H9 (cell line): Measurements from ENCODE around the gene OR13C2. TPM values are rescaled to one million over a fixed set of nuclear protein-coding genes. Genes with fewer than 3 reads are reported as not detected.

Source experiments
- DNase-seq: peaks from one replicate; pipeline ENCODE4 v3.0.0-alpha.2; 2017
- H2AFZ ChIP-seq: one replicate; pipeline ENCODE4 v1.6.1; 2013; ENCODE audit warnings: mild to moderate bottlenecking, low read length, control low read depth, moderate library complexity
- H2AK5ac ChIP-seq: 2 replicates; pipeline ENCODE4 v1.6.1; 2013; ENCODE audit warnings: low read length, control low read depth, mixed read lengths; ENCODE audit not compliant: insufficient read length
- H2BK120ac ChIP-seq: one replicate; pipeline ENCODE4 v1.6.1; 2013; ENCODE audit warnings: low read depth, mild to moderate bottlenecking, low read length, control low read depth, inconsistent platforms; ENCODE audit not compliant: poor library complexity, severe bottlenecking
- H2BK12ac ChIP-seq: 2 replicates; pipeline ENCODE4 v1.6.1; 2013; ENCODE audit warnings: low read length, control low read depth, mixed read lengths, low read depth; ENCODE audit not compliant: insufficient read length
- H2BK15ac ChIP-seq: 2 replicates; pipeline ENCODE4 v1.6.1; 2013; ENCODE audit warnings: low read depth, low read length, control low read depth
- H2BK20ac ChIP-seq: one replicate; pipeline ENCODE4 v1.6.1; 2013; ENCODE audit warnings: low read depth, mild to moderate bottlenecking, low read length, control low read depth, inconsistent platforms; ENCODE audit not compliant: poor library complexity, severe bottlenecking
- H2BK5ac ChIP-seq: 2 replicates; pipeline ENCODE4 v1.6.1; 2013; ENCODE audit warnings: low read length, control low read depth, mixed read lengths; ENCODE audit not compliant: insufficient read length
- H3K14ac ChIP-seq: 2 replicates; pipeline ENCODE4 v1.6.1; 2013; ENCODE audit warnings: low read length, control low read depth; ENCODE audit not compliant: insufficient read depth
- H3K18ac ChIP-seq: 2 replicates; pipeline ENCODE4 v1.6.1; 2013; ENCODE audit warnings: low read depth, mild to moderate bottlenecking, mixed read lengths, low read length, control low read depth; ENCODE audit not compliant: insufficient read length
- H3K23ac ChIP-seq: 2 replicates; pipeline ENCODE4 v1.6.1; 2013; ENCODE audit warnings: low read length, control low read depth, mixed read lengths, low read depth; ENCODE audit not compliant: insufficient read length
- H3K23me2 ChIP-seq: 2 replicates; pipeline ENCODE4 v1.6.1; 2013; ENCODE audit warnings: low read depth, mild to moderate bottlenecking, mixed read lengths, low read length, control low read depth; ENCODE audit not compliant: insufficient read length, poor library complexity, severe bottlenecking
- H3K27ac ChIP-seq: 2 replicates; pipeline ENCODE4 v1.5.1; 2013; ENCODE audit warnings: low read length, control low read depth, mixed read lengths, low read depth; ENCODE audit not compliant: insufficient read length
- H3K27me3 ChIP-seq: 2 replicates; pipeline ENCODE4 v1.6.1; 2013; ENCODE audit warnings: low read length, control low read depth, inconsistent platforms; ENCODE audit not compliant: insufficient read depth
- H3K4ac ChIP-seq: 2 replicates; pipeline ENCODE4 v1.6.1; 2013; ENCODE audit warnings: low read depth, mild to moderate bottlenecking, control low read depth, inconsistent platforms, low read length, moderate library complexity
- H3K4me1 ChIP-seq: 2 replicates; pipeline ENCODE4 v1.6.1; 2013; ENCODE audit warnings: low read length, control low read depth, inconsistent platforms; ENCODE audit not compliant: insufficient read depth
- H3K4me2 ChIP-seq: 2 replicates; pipeline ENCODE4 v1.6.1; 2013; ENCODE audit warnings: low read length, control low read depth, mixed read lengths; ENCODE audit not compliant: insufficient read length, insufficient read depth
- H3K56ac ChIP-seq: 2 replicates; pipeline ENCODE4 v1.6.1; 2013; ENCODE audit warnings: low read depth, mild to moderate bottlenecking, mixed read lengths, low read length, control low read depth; ENCODE audit not compliant: insufficient read length
- H3K79me1 ChIP-seq: 2 replicates; pipeline ENCODE4 v1.6.1; 2013; ENCODE audit warnings: low read depth, mild to moderate bottlenecking, moderate library complexity, low read length, control low read depth, inconsistent platforms; ENCODE audit not compliant: insufficient read depth, poor library complexity, severe bottlenecking
- H3K79me2 ChIP-seq: 2 replicates; pipeline ENCODE4 v1.6.1; 2013; ENCODE audit warnings: low read length, control low read depth, inconsistent platforms; ENCODE audit not compliant: insufficient read depth
- H3K9ac ChIP-seq: 2 replicates; pipeline ENCODE4 v1.6.1; 2013; ENCODE audit warnings: low read length, control low read depth, mixed read lengths; ENCODE audit not compliant: insufficient read length; ENCODE audit errors: extremely low read depth
- H3K9me3 ChIP-seq: one replicate; pipeline ENCODE4 v1.6.1; 2013; ENCODE audit warnings: low read depth, low read length, inconsistent platforms; ENCODE audit not compliant: control insufficient read depth
- H3T11ph ChIP-seq: one replicate; pipeline ENCODE4 v1.6.1; 2013; ENCODE audit warnings: mild to moderate bottlenecking, low read length, control low read depth, inconsistent platforms
- H4K20me1 ChIP-seq: one replicate; pipeline ENCODE4 v1.6.1; 2013; ENCODE audit not compliant: control insufficient read depth, insufficient read length, insufficient read depth
- H4K5ac ChIP-seq: 2 replicates; pipeline ENCODE4 v1.6.1; 2013; ENCODE audit warnings: low read depth, mild to moderate bottlenecking, mixed read lengths, low read length, control low read depth; ENCODE audit not compliant: insufficient read length
- H4K8ac ChIP-seq: replicated peaks from 2 replicates; pipeline ENCODE4 v1.6.1; 2013; ENCODE audit warnings: low read length, control low read depth, mixed read lengths, low read depth; ENCODE audit not compliant: insufficient read length
- H4K91ac ChIP-seq: 2 replicates; pipeline ENCODE4 v1.6.1; 2013; ENCODE audit warnings: low read depth, mild to moderate bottlenecking, moderate library complexity, mixed read lengths, low read length, control low read depth; ENCODE audit not compliant: insufficient read length
- H3K27ac Mint-ChIP-seq, 3 experiments: 2 replicates in 2 of 3; 3 replicates in 1 of 3; pipeline ENCODE4 v1.8.0; 2020 to 2021; ENCODE audit warnings: mixed read lengths in 3 of 3, mild to moderate bottlenecking in 1 of 3, moderate library complexity in 1 of 3
- H3K27me3 Mint-ChIP-seq: 2 replicates; pipeline ENCODE4 v1.8.0; 2021; ENCODE audit warnings: low read depth, mild to moderate bottlenecking, moderate library complexity, mixed read lengths
- H3K36me3 Mint-ChIP-seq, 3 experiments: 2 replicates in 2 of 3; 3 replicates in 1 of 3; pipeline ENCODE4 v1.8.0; 2020 to 2021; ENCODE audit warnings: low read depth in 3 of 3, mixed read lengths in 3 of 3; ENCODE audit not compliant: insufficient read depth in 1 of 3
- H3K4me1 Mint-ChIP-seq, 2 experiments: 2 replicates each; pipeline ENCODE4 v1.8.0; 2020; ENCODE audit warnings: mixed read lengths in 2 of 2
- H3K4me3 Mint-ChIP-seq, 2 experiments: 2 replicates in 1 of 2; 3 replicates in 1 of 2; pipeline ENCODE4 v1.8.0; 2020 to 2021; ENCODE audit warnings: mild to moderate bottlenecking in 2 of 2, mixed read lengths in 2 of 2, moderate library complexity in 1 of 2
- H3K9me3 Mint-ChIP-seq, 2 experiments: 2 replicates in 1 of 2; 3 replicates in 1 of 2; pipeline ENCODE4 v1.8.0; 2020; ENCODE audit warnings: mild to moderate bottlenecking in 2 of 2, mixed read lengths in 2 of 2, moderate library complexity in 1 of 2
- CTCF ChIP-seq: fragments of 200-600 bp; sonication (generic); conservative IDR thresholded peaks from 3 replicates; pipeline ENCODE4 v1.8.0; 2021; ENCODE audit warnings: antibody characterized with exemption, mild to moderate bottlenecking
- WGBS: extraction: QIAGEN DNeasy Blood & Tissue Kit; methylation state at CpG from one replicate; pipeline ENCODE4 v1.1.7; 2013; ENCODE audit warnings: missing lambda C conversion rate, low lambda C conversion rate, mixed read lengths; ENCODE audit not compliant: insufficient read length; ENCODE audit errors: extremely low coverage; 5-methylcytosine and 5-hydroxymethylcytosine counted together
- total RNA-seq: library from RNA; stranded (reverse); gene quantifications from 2 replicates; pipeline ENCODE4 v1.2.1, GENCODE V29; 2021

The OR13C2 gene
- total RNA-seq, 1 experiment from 2014 or later = not detected

- Histone ChIP-seq H2AK5ac (no peak overlapping the region), H2BK5ac (no peak overlapping the region), H3K9me3 (no peaks in the 10 kb centered on the region), H2BK15ac (no peak overlapping the region), H2AFZ (no peak overlapping the region), H4K8ac (no peak overlapping the region), H3K4me1 (no peaks in the 10 kb centered on the region), H2BK20ac (no peak overlapping the region), H3K23ac (no peak overlapping the region), H3K18ac (no peak overlapping the region), H3K79me1 (no peaks in the 10 kb centered on the region), H3T11ph (no peak overlapping the region), H3K56ac (no peak overlapping the region), H3K79me2 (no peaks in the 10 kb centered on the region), H4K91ac (no peak overlapping the region), H3K27me3 (no peaks in the 10 kb centered on the region), H4K5ac (no peak overlapping the region), H3K4me2 (no peak overlapping the region), H3K4ac (no peak overlapping the region), H3K27ac (no peak overlapping the region), H2BK12ac (no peak overlapping the region), H4K20me1 (no peaks in the 10 kb centered on the region), H3K23me2 (no peaks in the 10 kb centered on the region), H3K9ac (no peak overlapping the region), H2BK120ac (no peak overlapping the region), H3K14ac (no peak overlapping the region)
- Mint-ChIP-seq H3K9me3 (peaks cover under 1% of the 10 kb centered on the region in 2 experiments; a peak in 3 of 5 replicates), H3K27ac (no peak overlapping the region; a peak in 1 of 7 replicates), H3K4me1 (no peaks in the 10 kb centered on the region), H3K27me3 (no peaks in the 10 kb centered on the region), H3K36me3 (peaks cover 0 to 1% (median 0%) of the 10 kb centered on the region in 3 experiments; a peak in 2 of 7 replicates), H3K4me3 (no peak overlapping the region)
- no CpG with 5 or more reads among the region's 1 CpG for WGBS
- TF ChIP-seq CTCF = no peak
- DNase-seq = no peak
Measured at GRCh38 chr9:104564358-104564757, 41.1 kb downstream of the OR13C2 start.
